OCI-LY7 (cell line): ENCODE results near the gene IL21.

Experiments used
- EZH2phosphoT487 ChIP-seq: fragments of 200-600 bp; sonication (generic); IDR thresholded peaks from 2 replicates; pipeline ENCODE4 v1.6.1; 2018; ENCODE audit warnings: low read depth, borderline replicate concordance, mild to moderate bottlenecking, mixed run types, antibody characterized with exemption, low read length, moderate library complexity, mixed read lengths
- TF ChIP-seq, protein P1 (sequence below): fragments of 200-600 bp; sonication (generic); conservative IDR thresholded peaks from 2 replicates; pipeline ENCODE4 v1.5.1; 2014; ENCODE audit warnings: mild to moderate bottlenecking, antibody characterized with exemption, low read length, moderate library complexity, mixed read lengths

DNA sequence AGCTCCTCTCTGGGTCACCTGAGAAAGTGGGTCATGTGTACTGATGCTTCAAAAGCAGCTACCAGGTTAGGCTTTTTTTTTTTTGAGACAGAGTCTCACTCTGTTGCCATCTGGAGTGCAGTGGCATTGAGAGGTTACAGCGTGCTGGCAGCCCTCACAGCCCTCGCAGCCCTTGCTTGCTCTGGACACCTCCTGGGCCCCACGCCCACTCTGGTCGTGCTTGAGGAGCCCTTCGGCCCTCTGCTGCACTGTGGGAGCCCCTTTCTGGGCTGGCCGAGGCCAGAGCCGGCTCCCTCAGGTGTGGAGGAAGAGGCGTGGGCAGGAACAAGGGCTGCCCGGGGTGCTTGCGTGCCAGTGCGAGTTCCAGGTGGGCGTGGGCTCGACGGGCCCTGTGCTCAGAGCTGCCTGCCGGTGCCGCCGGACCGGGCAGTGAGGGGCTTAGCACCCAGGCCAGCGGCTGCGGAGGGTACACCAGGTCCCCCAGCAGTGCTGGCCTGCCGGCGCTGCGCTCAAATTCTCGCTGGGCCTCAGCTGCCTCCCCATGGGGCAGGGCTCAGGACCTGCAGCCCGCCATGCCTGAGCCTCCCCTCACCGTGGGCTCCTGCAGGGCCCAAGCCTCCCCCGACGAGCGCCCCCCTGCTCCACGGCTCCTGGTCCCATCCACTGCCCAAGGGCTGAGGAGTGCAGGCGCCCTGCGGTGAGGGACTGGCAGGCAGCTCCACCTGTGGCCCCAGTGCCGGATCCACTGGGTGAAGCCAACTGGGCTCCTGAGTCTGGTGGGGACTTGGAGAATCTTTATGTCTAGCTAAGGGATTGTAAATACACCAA lies 49.3 kb upstream of the IL21 start:
- TF ChIP-seq, protein P1, sequence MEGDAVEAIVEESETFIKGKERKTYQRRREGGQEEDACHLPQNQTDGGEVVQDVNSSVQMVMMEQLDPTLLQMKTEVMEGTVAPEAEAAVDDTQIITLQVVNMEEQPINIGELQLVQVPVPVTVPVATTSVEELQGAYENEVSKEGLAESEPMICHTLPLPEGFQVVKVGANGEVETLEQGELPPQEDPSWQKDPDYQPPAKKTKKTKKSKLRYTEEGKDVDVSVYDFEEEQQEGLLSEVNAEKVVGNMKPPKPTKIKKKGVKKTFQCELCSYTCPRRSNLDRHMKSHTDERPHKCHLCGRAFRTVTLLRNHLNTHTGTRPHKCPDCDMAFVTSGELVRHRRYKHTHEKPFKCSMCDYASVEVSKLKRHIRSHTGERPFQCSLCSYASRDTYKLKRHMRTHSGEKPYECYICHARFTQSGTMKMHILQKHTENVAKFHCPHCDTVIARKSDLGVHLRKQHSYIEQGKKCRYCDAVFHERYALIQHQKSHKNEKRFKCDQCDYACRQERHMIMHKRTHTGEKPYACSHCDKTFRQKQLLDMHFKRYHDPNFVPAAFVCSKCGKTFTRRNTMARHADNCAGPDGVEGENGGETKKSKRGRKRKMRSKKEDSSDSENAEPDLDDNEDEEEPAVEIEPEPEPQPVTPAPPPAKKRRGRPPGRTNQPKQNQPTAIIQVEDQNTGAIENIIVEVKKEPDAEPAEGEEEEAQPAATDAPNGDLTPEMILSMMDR: no peak
- TF ChIP-seq EZH2phosphoT487: no peak
